Transverse colon (tissue), 4 donors: Measurements from ENCODE around the gene TOMM70. TPM values are rescaled to one million over a fixed set of nuclear protein-coding genes. Genes with fewer than 3 reads are reported as not detected.
A peak's percentile ranks its signal among the peaks of the same experiment; 100 is the strongest.

Source experiments
- DNase-seq: peaks from one replicate; pipeline ENCODE4 v3.0.0-alpha.2; 2019
- H3K27ac ChIP-seq, 4 donors: fragments of 200-600 bp; sonication (generic); 2 replicates each; pipeline ENCODE4 v1.5.1; 2016 to 2018; ENCODE audit warnings: inconsistent platforms in 4 of 4
- H3K27me3 ChIP-seq: fragments of 200-600 bp; sonication (generic); 2 replicates; pipeline ENCODE4 v1.5.1; 2017; ENCODE audit warnings: inconsistent platforms
- H3K36me3 ChIP-seq, 4 donors: fragments of 200-600 bp; sonication (generic); 2 replicates each; pipeline ENCODE4 v1.5.1; 2017 to 2019; ENCODE audit warnings: inconsistent platforms in 4 of 4
- H3K4me1 ChIP-seq, 4 donors: fragments of 200-600 bp; sonication (generic); 2 replicates each; pipeline ENCODE4 v1.5.1; 2017 to 2020; ENCODE audit warnings: inconsistent platforms in 4 of 4
- H3K4me3 ChIP-seq, 4 donors: fragments of 200-600 bp; sonication (generic); 1 replicate in 1 of 4; 2 replicates in 3 of 4; pipeline versions ENCODE4 v1.5.1 to v1.6.1; 2017 to 2019; ENCODE audit warnings: inconsistent platforms in 4 of 4
- H3K9me3 ChIP-seq, 2 donors: fragments of 200-600 bp; sonication (generic); 2 replicates each; pipeline ENCODE4 v1.5.1; 2017 to 2019; ENCODE audit warnings: inconsistent platforms in 2 of 2
- EP300 ChIP-seq: sonication (generic); formaldehyde crosslinking; IDR thresholded peaks from one replicate; pipeline ENCODE4 v1.6.1; 2017; ENCODE audit warnings: antibody characterized with exemption, low read depth
- POLR2A ChIP-seq: fragments of 450-650 bp; IDR thresholded peaks from one replicate; pipeline ENCODE4 v1.6.1; 2016; ENCODE audit warnings: antibody characterized with exemption, mild to moderate bottlenecking, moderate library complexity
- POLR2AphosphoS5 ChIP-seq, 3 donors: sonication (generic); formaldehyde crosslinking; IDR thresholded peaks; one replicate each; pipeline ENCODE4 v1.6.1; 2016; ENCODE audit warnings: antibody characterized with exemption in 3 of 3
- WGBS, 2 donors: methylation state at CpG; one replicate each; pipeline ENCODE4 v1.1.5; 2018; ENCODE audit warnings: low coverage in 1 of 2; 5-methylcytosine and 5-hydroxymethylcytosine counted together
- in situ Hi-C, 4 donors: fragments of 200-750 bp; cut with MboI; loops; one replicate each; pipeline versions ENCODE4 v1.15.0 to v1.15.1; 2017; ENCODE audit warnings: low sequenced_read_pairs in 3 of 4, low pct_ligation_motif_present in 1 of 4, low pct_unique_long_range_greater_than_20kb in 1 of 4
- intact Hi-C: fragments of 100-400 bp; cut with DNase I; formaldehyde crosslinking; loops from one replicate; pipeline ENCODE4 v1.15.1; 2023; ENCODE audit warnings: low total_unique reads
- total RNA-seq, 4 donors: library from RNA; depleted of rRNA; stranded (reverse); fragments of >200 nt; gene quantifications; one replicate each; pipeline ENCODE4 v1.1.0, GENCODE V29; 2016
- TF ChIP-seq, protein P1 (sequence below), 5 experiments: fragments of 200-600 bp in 3 of 5; fragments of 450-650 bp in 2 of 5; sonication (generic) in 3 of 5; IDR thresholded peaks; 1 replicate in 2 of 5; 2 replicates in 3 of 5; pipeline ENCODE4 v1.5.1; 2016 to 2017; ENCODE audit warnings: antibody characterized with exemption in 5 of 5, inconsistent platforms in 3 of 5, mild to moderate bottlenecking in 2 of 5, moderate library complexity in 1 of 5

Gene TOMM70
- total RNA-seq, 4 donors from 2014 or later = 13.1 to 38.1 (median 33.0) TPM

DNA sequence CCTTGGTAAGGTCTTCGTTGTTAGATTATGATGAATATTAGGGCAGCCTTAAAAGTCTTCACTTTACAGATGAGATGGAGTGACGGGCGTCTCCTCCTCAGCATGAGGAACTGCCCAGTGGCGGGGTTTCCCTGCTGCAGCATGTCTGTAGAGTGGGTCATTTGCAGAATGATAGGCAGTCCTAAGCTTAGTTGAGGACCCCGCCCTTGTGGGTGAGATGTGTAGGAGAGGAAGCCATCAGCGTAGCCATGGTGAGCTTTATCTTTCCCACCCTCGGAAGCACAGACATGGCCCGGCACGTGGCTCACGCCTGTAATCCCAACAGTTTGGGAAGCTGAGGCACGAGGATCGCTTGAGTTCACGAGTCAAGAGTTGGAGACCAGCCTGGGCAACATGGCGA is 65.5 kb downstream of the TOMM70 start:
- intact Hi-C loops = no loop called here
- Histone ChIP-seq H3K27ac (peak overlapping the region; percentile 79 to 91 (median 86)), H3K4me3 (peak overlapping the region; percentile 62 to 92 (median 78)), H3K27me3 (no peaks in the 10 kb centered on the region), H3K4me1 (peaks cover 0 to 16% (median 8%) of the 10 kb centered on the region in 4 donors), H3K9me3 (no peaks in the 10 kb centered on the region), H3K36me3 (peaks cover 0 to 9% (median 4%) of the 10 kb centered on the region in 4 donors)
- DNase-seq = peak; percentile 34
- WGBS, 2 donors = 51 to 62% methylated on average over 2 to 14 of the region's 14 CpGs
- in situ Hi-C loops = no loop called here
- TF ChIP-seq, protein P1, sequence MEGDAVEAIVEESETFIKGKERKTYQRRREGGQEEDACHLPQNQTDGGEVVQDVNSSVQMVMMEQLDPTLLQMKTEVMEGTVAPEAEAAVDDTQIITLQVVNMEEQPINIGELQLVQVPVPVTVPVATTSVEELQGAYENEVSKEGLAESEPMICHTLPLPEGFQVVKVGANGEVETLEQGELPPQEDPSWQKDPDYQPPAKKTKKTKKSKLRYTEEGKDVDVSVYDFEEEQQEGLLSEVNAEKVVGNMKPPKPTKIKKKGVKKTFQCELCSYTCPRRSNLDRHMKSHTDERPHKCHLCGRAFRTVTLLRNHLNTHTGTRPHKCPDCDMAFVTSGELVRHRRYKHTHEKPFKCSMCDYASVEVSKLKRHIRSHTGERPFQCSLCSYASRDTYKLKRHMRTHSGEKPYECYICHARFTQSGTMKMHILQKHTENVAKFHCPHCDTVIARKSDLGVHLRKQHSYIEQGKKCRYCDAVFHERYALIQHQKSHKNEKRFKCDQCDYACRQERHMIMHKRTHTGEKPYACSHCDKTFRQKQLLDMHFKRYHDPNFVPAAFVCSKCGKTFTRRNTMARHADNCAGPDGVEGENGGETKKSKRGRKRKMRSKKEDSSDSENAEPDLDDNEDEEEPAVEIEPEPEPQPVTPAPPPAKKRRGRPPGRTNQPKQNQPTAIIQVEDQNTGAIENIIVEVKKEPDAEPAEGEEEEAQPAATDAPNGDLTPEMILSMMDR (IDR thresholded peaks at IDR 0.05) = no peak
- no peak for TF ChIP-seq POLR2AphosphoS5 (IDR thresholded peaks at IDR 0.05)
- no peak for TF ChIP-seq EP300
- TF ChIP-seq POLR2A = no peak

DNA sequence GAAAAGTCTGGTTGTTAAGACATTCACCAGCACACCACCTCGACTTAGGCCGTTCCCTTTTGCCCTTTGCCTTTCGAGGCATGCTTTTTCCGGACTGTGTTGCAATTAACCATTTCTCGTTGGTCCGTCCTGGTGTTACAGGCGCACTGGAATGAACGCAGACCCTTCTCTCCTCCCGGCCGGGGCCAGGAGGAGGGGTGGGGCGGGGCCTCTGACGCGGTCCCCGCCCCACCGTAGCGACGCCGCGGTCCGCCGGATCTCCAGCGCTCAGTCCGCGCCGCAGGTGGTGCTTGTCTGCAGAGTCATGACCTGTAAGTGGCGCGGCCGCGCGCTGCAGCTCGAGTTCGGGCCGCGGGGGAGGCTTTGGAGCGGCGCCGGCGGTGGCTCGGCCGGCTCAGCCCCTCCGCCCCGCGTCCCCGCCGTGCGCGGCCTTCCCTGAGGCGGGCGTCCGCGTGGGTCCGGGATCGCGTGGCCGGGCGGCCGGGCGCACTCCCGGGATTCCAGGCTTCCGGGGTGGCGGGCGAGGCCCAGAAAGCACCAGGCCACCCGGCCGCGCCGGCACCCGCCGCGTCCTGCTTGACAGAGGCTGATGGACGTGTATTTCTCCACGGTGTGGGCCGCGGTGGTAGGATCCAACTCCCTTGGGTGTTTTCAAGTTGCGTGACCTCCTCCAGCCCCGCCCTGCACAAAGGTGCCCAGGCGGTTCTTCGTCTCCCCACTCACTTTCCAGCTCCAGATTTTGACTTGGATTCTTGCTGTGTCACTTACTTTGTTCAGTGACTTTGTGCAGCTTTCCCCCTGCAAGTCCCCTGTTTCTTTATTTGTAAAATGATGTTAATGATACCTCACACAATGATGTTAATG is 66.2 kb downstream of the TOMM70 start, which contains the start of gene NIT2:
Gene NIT2, plus strand, starts transcription at position 270 of the 864 bp plus-strand sequence. Its CDS starts 35 bp downstream, at position 305.
- peak within 1 kb of the TSS; percentile 62 to 92 (median 78) for H3K4me3 ChIP-seq
- peak within 1 kb of the TSS; percentile 79 to 91 (median 86) for H3K27ac ChIP-seq
- intact Hi-C loops (no loop called here), in situ Hi-C loops (no loop called here)
- H3K4me1 ChIP-seq = peaks cover 0 to 16% (median 8%) of the 10 kb centered on the region in 4 donors
- H3K27me3 ChIP-seq = no peaks in the 10 kb centered on the region
- H3K36me3 ChIP-seq = peaks cover 0 to 2% (median under 1%) of the 10 kb centered on the region in 4 donors
- TF ChIP-seq POLR2A = no peak
- peak in 2 of 3 donors; percentile 45 to 48 for TF ChIP-seq POLR2AphosphoS5 (IDR thresholded peaks at IDR 0.05)
- TF ChIP-seq, protein P1 (IDR thresholded peaks at IDR 0.05) = no peak
- no peak for TF ChIP-seq EP300
- WGBS, 2 donors = 0 to 1% methylated on average over 9 to 56 of the region's 77 CpGs
- no peaks in the 10 kb centered on the region for H3K9me3 ChIP-seq
- DNase-seq = peak; percentile 88

DNA sequence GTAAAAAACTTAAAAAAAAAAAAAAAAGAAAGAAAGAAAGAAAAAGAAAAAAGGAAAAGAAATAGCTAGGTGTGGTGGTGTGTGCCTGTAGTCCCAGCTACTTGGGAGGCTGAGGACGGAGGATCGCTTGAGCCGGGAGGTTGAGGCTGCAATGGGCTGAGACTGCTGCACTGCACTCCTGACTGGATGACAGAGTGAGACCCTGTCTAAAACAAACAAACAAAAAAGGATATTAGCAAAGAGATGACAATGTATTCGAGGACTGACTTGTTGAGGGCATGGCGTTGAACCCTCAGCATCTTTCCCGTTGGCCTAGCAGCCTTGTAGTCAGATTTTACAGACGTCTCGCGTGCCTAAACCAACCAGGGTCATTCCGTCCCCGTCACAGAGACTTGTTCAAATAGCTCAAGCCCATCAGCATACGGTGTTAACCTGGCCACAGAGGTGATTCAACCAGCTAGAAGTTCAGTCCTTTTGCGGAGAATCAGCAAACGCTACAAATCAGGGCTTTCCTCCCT is 66.9 kb downstream of the TOMM70 start:
- TF ChIP-seq POLR2A = no peak
- TF ChIP-seq, protein P1 (IDR thresholded peaks at IDR 0.05) = no peak
- no peak for TF ChIP-seq EP300
- TF ChIP-seq POLR2AphosphoS5 (IDR thresholded peaks at IDR 0.05) = no peak
- Histone ChIP-seq H3K36me3 (no peaks in the 10 kb centered on the region), H3K9me3 (no peaks in the 10 kb centered on the region), H3K4me3 (peak overlapping the region in 3 of 4 donors; percentile 62 to 92 (median 85)), H3K27me3 (no peaks in the 10 kb centered on the region), H3K4me1 (peaks cover 0 to 16% (median 8%) of the 10 kb centered on the region in 4 donors), H3K27ac (peak overlapping the region; percentile 79 to 91 (median 86))
- intact Hi-C loops (no loop called here), in situ Hi-C loops (no loop called here)
- WGBS, 2 donors = 42 to 94% methylated on average over 3 to 14 of the region's 14 CpGs
- DNase-seq = no peak

DNA sequence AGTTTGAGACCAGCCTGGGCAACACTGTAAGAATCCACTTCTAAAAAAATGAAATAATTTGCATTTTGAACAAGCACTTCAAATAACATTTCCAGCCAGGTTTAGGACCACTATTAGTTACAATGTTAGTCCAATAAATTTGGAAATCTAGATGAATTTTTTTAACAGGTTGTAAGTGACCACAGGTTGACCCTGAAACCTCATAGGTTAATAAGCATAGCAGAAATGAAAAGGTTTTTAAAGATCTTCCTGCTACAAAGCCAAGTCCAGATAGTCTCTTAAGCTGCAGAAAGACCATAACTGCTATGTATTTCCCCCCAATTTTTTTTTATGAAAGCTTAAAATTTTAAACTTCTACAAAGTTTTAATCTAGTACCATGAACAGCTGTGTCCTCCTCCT is 67.8 kb downstream of the TOMM70 start:
- in situ Hi-C loops = no loop called here

More for the DNA sequence above, 67.8 kb downstream of the TOMM70 start:
- no peak for TF ChIP-seq POLR2AphosphoS5 (IDR thresholded peaks at IDR 0.05)
- TF ChIP-seq EP300 = no peak
- TF ChIP-seq POLR2A = no peak
- TF ChIP-seq, protein P1 (IDR thresholded peaks at IDR 0.05) = no peak
- no peaks in the 10 kb centered on the region for H3K36me3 ChIP-seq
- no peaks in the 10 kb centered on the region for H3K27me3 ChIP-seq
- DNase-seq = no peak
- intact Hi-C loops = no loop called here
- H3K4me3 ChIP-seq = no peak overlapping the region
- H3K9me3 ChIP-seq = no peaks in the 10 kb centered on the region
- peaks cover 0 to 16% (median 8%) of the 10 kb centered on the region in 4 donors for H3K4me1 ChIP-seq
- no peak overlapping the region for H3K27ac ChIP-seq
